Measurements from ENCODE around the gene BNIP3.

Gene BNIP3

GRCh38 chr10:131981429-131982184 lies at the start of gene BNIP3:
Gene BNIP3 (minus strand): TSS chr10:131981923. CDS start chr10:131981806, 117 bp downstream.
- DNase-seq = peak; percentile 90

GRCh38 chr10:132030898-132031463 lies 49.3 kb upstream of the BNIP3 start:
- DNase-seq = no peak

- no peak for DNase-seq
These were observed 47.0 kb upstream of the BNIP3 start for GRCh38 chr10:132028706-132029105.

GRCh38 chr10:132027423-132027983 lies 45.8 kb upstream of the BNIP3 start:
- no peak for DNase-seq

GRCh38 chr10:132023092-132023811 lies 41.5 kb upstream of the BNIP3 start:
- peak; percentile 89 for DNase-seq

- no peak for DNase-seq
These were observed 40.5 kb upstream of the BNIP3 start for GRCh38 chr10:132022241-132022640.

- DNase-seq = no peak
These were observed 39.9 kb upstream of the BNIP3 start for GRCh38 chr10:132021504-132022143.

GRCh38 chr10:132021046-132021445 lies 39.3 kb upstream of the BNIP3 start:
- no peak for DNase-seq

- no peak for DNase-seq
These were observed 38.7 kb upstream of the BNIP3 start for GRCh38 chr10:132020456-132020855.

GRCh38 chr10:132019366-132019765 lies 37.6 kb upstream of the BNIP3 start:
- no peak for DNase-seq

- no peak for DNase-seq
These were observed 36.7 kb upstream of the BNIP3 start for GRCh38 chr10:132018446-132018845.

GRCh38 chr10:132016514-132016913 lies 34.8 kb upstream of the BNIP3 start:
- DNase-seq = no peak

GRCh38 chr10:132011445-132011844 lies 29.7 kb upstream of the BNIP3 start:
- DNase-seq = no peak

GRCh38 chr10:132011024-132011423 lies 29.3 kb upstream of the BNIP3 start:
- DNase-seq = peak; percentile 0

GRCh38 chr10:132010483-132010882 lies 28.8 kb upstream of the BNIP3 start:
- no peak for DNase-seq

GRCh38 chr10:132009575-132009974 lies 27.9 kb upstream of the BNIP3 start:
- DNase-seq = no peak

GRCh38 chr10:132007681-132008080 lies 26.0 kb upstream of the BNIP3 start:
- DNase-seq = no peak

GRCh38 chr10:132006966-132007365 lies 25.2 kb upstream of the BNIP3 start:
- no peak for DNase-seq

- no peak for DNase-seq
These were observed 23.4 kb upstream of the BNIP3 start for GRCh38 chr10:132005147-132005546.

- no peak for DNase-seq
These were observed 22.3 kb upstream of the BNIP3 start for GRCh38 chr10:132004052-132004451.

- DNase-seq = no peak
These were observed 21.7 kb upstream of the BNIP3 start for GRCh38 chr10:132003282-132003924.

- DNase-seq = no peak
These were observed 20.3 kb upstream of the BNIP3 start for GRCh38 chr10:132002004-132002403.

Data from midbrain (tissue), 1 donor.